BE2C (cell line): ENCODE measurements around the gene TTLL3.

ENCODE experiments used
- DNase-seq: peaks from one replicate; pipeline ENCODE4 v3.0.0-alpha.2; 2020
- H3K27me3 ChIP-seq: fragments of 250-450 bp; sonication (Bioruptor Pico); 2 replicates; pipeline ENCODE4 v1.5.1; 2020; ENCODE audit warnings: mild to moderate bottlenecking
- H3K36me3 ChIP-seq: fragments of 250-450 bp; sonication (Bioruptor Pico); 2 replicates; pipeline ENCODE4 v1.5.1; 2020; ENCODE audit warnings: mild to moderate bottlenecking
- H3K4me1 ChIP-seq: fragments of 250-450 bp; sonication (Bioruptor Pico); 2 replicates; pipeline ENCODE4 v1.5.1; 2020
- H3K4me3 ChIP-seq: 2 replicates; pipeline ENCODE4 v1.5.1; 2011; ENCODE audit warnings: low read depth, low read length
- H3K9me3 ChIP-seq: fragments of 250-450 bp; sonication (Bioruptor Pico); 2 replicates; pipeline ENCODE4 v1.5.1; 2020
- TF ChIP-seq, protein P1 (sequence below): IDR thresholded peaks from 2 replicates; pipeline ENCODE4 v1.5.1; 2012; ENCODE audit warnings: mild to moderate bottlenecking, low read depth, low read length

TTLL3 gene

DNA sequence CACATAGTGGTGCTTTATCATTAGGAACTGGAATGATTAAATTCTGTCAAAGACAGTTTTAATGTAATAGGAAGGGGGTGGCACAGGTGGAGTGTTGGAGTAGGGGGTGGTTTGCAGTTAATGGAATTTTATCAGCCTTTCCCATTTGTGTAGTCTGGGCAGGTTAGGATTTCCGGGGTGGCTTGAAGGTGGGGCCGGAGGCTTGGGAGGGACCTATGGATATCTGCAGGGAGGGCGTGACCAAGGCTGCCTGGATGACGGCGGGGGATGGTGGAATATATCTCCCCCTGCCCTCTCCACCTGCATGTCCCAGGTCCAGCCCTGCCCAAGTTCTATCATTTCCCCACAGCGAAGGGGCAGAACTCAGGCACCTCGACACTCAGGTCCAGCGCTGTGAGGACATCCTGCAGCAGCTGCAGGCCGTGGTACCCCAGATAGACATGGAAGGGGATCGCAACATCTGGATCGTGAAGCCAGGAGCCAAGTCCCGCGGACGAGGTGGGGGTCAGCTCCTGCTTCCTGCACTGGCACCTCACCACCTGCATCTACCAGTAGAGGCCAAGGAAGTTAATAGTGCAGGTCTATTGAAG, 15.5 kb downstream of the TTLL3 start:
- no peaks in the 10 kb centered on the region for H3K27me3 ChIP-seq
- no peaks in the 10 kb centered on the region for H3K9me3 ChIP-seq
- no peaks in the 10 kb centered on the region for H3K36me3 ChIP-seq
- no peak overlapping the region for H3K4me3 ChIP-seq
- TF ChIP-seq, protein P1, sequence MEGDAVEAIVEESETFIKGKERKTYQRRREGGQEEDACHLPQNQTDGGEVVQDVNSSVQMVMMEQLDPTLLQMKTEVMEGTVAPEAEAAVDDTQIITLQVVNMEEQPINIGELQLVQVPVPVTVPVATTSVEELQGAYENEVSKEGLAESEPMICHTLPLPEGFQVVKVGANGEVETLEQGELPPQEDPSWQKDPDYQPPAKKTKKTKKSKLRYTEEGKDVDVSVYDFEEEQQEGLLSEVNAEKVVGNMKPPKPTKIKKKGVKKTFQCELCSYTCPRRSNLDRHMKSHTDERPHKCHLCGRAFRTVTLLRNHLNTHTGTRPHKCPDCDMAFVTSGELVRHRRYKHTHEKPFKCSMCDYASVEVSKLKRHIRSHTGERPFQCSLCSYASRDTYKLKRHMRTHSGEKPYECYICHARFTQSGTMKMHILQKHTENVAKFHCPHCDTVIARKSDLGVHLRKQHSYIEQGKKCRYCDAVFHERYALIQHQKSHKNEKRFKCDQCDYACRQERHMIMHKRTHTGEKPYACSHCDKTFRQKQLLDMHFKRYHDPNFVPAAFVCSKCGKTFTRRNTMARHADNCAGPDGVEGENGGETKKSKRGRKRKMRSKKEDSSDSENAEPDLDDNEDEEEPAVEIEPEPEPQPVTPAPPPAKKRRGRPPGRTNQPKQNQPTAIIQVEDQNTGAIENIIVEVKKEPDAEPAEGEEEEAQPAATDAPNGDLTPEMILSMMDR: no peak
- DNase-seq: no peak
- H3K4me1 ChIP-seq: no peaks in the 10 kb centered on the region

DNA sequence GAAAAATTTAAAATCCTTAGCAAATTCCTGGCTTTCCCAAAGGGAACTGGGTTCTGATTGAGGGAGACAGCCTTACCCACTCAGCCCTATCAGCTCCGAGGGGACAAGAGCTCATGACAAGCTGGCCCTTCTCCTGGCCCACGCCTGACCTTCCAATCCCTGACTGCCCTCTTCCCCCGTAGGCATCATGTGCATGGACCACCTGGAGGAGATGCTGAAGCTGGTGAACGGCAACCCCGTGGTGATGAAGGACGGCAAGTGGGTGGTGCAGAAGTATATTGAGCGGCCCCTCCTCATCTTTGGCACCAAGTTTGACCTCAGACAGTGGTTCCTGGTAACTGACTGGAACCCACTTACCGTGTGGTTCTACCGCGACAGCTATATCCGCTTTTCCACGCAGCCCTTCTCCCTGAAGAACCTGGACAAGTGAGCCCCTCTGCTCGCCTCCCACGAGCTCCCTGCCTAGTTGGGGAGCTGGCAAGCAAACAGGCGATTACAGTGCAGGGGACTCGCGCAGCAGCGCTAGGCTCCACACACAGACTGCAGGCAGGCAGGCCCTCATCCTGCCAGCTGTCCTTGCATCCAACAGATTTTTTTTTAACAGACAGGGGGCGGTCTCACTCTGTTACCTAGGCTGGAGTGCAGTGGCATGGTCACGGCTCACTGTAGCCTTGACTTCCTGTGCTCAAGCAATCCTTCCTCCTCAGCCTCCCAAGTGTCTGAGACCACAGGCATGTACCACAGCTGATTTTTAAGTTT, 16.9 kb downstream of the TTLL3 start:
- peak; percentile 23 for DNase-seq
- H3K4me3 ChIP-seq: no peak overlapping the region
- no peaks in the 10 kb centered on the region for H3K9me3 ChIP-seq
- TF ChIP-seq, protein P1: peak; percentile 36
- no peaks in the 10 kb centered on the region for H3K36me3 ChIP-seq
- no peaks in the 10 kb centered on the region for H3K27me3 ChIP-seq
- no peaks in the 10 kb centered on the region for H3K4me1 ChIP-seq

DNA sequence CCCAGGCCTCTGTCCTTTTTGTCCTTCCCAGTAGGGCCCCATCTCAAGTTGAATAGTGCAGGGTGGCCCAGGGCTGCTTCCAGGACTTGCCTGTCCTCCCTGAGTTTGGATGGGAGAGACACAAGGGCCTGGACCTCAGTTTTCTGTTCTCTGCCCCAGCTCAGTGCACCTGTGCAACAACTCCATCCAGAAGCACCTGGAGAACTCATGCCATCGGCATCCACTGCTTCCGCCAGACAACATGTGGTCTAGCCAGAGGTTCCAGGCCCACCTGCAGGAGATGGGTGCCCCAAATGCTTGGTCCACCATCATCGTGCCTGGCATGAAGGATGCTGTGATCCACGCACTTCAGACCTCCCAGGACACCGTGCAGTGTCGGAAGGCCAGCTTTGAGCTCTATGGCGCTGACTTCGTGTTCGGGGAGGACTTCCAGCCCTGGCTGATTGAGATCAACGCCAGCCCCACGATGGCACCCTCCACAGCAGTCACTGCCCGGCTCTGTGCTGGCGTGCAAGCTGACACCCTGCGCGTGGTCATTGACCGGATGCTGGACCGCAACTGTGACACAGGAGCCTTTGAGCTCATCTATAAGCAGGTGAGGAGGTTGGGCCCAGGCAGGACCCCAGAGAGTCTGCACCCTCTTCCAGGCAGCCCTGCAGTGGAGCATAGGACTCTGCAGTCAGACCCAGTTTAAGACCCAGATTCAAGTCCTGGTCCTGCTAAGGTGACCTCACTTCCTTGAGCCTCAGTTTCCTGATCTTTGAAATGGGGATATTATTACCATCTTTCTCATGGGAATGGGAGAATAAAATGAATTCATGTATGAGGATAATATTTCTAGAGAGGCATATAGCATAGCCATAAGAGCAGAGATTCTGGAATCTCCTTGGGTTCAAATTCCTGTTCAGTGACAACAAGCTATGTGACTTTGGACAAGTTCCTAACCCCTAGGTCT, 19.0 kb downstream of the TTLL3 start:
- Histone ChIP-seq H3K4me3 (no peak overlapping the region), H3K9me3 (no peaks in the 10 kb centered on the region), H3K4me1 (no peaks in the 10 kb centered on the region), H3K36me3 (no peaks in the 10 kb centered on the region), H3K27me3 (no peaks in the 10 kb centered on the region)
- TF ChIP-seq, protein P1: no peak
- DNase-seq: no peak

DNA sequence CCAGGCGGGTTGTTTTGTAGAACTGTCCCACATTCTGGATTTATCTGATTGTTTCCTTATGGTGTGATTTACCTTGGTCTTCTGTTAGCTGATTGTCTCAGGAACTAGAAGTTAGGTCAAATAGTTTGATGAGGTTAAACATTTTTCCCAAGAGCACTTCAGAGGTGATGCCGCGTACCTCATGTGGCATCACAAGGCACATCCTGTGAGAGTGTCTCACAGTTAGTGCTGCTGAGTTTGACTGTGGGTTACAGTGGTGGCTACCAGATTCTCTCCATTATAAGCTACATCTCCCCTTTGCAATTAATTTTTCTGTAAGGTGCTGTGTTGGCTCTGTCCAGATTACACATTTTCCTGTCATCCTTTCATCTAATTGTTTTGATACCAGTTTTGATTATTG, 21.2 kb downstream of the TTLL3 start:
- H3K27me3 ChIP-seq: no peaks in the 10 kb centered on the region
- no peak for DNase-seq
- TF ChIP-seq, protein P1: no peak
- H3K4me1 ChIP-seq: no peaks in the 10 kb centered on the region
- no peaks in the 10 kb centered on the region for H3K9me3 ChIP-seq
- no peaks in the 10 kb centered on the region for H3K36me3 ChIP-seq
- H3K4me3 ChIP-seq: no peak overlapping the region

DNA sequence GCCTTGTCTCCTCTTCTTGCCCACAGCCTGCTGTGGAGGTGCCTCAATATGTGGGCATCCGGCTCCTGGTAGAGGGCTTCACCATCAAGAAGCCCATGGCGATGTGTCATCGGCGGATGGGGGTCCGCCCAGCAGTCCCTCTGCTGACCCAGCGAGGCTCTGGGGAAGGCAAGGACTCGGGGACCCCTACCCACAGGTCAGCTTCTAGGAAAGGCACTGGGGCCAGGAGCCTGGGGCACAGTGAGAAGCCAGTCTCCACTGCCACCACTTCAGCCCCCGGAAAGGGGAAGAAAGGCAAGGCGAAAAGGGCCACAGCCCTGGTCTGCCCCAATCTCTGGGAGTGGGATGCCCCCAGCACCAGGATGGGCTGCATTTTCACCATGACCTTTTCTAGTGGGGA, 23.0 kb downstream of the TTLL3 start:
- DNase-seq: no peak
- Histone ChIP-seq H3K36me3 (no peaks in the 10 kb centered on the region), H3K4me1 (no peaks in the 10 kb centered on the region), H3K9me3 (no peaks in the 10 kb centered on the region), H3K27me3 (no peaks in the 10 kb centered on the region), H3K4me3 (no peak overlapping the region)
- TF ChIP-seq, protein P1: no peak
